GM20000 (cell line): ENCODE results near the gene ROBO4.

Source experiments
- DNase-seq: peaks from one replicate; pipeline ENCODE4 v3.0.0; 2012; ENCODE audit warnings: low spot score
- TF ChIP-seq, protein P1 (sequence below): IDR thresholded peaks from 2 replicates; pipeline ENCODE4 v1.5.1; 2012; ENCODE audit warnings: mild to moderate bottlenecking, control low read depth; ENCODE audit errors: extremely low read depth, missing control alignments

Gene ROBO4

DNA sequence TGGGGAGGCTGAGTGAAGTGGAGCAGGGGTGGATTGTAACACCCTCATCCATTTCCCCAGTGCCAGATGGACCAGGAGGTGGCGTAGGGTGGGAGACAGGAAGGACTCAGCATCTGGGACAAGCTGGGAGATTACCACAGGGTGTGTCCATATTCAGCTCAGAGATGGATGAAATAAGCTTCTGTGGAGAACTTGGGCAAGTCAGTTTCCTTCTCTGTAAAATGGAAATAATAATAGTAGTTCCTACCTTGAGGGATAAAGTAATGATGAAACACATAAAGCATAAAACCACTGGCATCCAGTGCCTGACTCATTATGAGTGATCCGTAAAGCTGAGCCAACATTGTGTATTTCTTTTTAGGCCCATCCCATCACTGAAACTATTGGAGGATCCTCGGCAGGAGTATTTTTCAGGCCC lies 607 bp upstream of the ROBO4 start:
- TF ChIP-seq, protein P1, sequence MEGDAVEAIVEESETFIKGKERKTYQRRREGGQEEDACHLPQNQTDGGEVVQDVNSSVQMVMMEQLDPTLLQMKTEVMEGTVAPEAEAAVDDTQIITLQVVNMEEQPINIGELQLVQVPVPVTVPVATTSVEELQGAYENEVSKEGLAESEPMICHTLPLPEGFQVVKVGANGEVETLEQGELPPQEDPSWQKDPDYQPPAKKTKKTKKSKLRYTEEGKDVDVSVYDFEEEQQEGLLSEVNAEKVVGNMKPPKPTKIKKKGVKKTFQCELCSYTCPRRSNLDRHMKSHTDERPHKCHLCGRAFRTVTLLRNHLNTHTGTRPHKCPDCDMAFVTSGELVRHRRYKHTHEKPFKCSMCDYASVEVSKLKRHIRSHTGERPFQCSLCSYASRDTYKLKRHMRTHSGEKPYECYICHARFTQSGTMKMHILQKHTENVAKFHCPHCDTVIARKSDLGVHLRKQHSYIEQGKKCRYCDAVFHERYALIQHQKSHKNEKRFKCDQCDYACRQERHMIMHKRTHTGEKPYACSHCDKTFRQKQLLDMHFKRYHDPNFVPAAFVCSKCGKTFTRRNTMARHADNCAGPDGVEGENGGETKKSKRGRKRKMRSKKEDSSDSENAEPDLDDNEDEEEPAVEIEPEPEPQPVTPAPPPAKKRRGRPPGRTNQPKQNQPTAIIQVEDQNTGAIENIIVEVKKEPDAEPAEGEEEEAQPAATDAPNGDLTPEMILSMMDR, result no peak
- DNase-seq, result no peak

GRCh38 chr11:124896821-124897391 lies 759 bp downstream of the ROBO4 start:
- no peak for DNase-seq

DNA sequence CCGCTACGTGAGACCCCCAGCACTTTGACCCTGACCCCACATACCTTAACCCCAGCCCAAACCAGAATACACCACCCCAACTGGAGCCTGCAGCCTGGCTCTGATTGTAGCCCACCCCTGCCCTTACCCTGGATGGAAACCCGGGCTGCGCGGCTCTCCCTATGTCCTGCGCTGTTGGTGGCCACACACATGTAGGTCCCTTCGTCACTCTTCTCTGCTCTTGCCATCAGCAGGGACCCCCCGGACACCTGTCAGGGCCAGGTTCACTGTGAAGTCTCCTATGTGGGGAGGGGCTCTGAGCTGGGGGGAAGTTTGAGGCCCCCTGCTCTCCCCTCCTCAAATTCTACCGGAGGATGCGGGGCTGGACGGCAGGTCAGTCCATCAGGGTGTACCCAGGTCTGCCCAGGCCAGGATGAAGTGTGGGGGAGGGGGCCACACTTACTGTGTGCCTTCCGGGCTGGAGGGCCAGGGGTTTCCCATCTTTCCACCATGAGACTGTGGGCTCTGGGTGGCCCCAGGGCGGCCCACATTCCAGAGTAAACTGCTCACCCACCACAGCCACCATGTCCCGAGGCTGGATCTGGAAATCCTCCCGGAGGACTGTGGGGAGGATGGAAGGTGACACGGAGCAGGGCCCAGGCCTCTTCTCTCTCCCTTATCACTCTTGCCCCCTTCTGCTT lies 1.5 kb downstream of the ROBO4 start:
- TF ChIP-seq, protein P1, result no peak
- DNase-seq, result no peak

More at GRCh38 chr11:124896821-124897391, 759 bp downstream of the ROBO4 start:
- TF ChIP-seq, protein P1, result no peak

DNA sequence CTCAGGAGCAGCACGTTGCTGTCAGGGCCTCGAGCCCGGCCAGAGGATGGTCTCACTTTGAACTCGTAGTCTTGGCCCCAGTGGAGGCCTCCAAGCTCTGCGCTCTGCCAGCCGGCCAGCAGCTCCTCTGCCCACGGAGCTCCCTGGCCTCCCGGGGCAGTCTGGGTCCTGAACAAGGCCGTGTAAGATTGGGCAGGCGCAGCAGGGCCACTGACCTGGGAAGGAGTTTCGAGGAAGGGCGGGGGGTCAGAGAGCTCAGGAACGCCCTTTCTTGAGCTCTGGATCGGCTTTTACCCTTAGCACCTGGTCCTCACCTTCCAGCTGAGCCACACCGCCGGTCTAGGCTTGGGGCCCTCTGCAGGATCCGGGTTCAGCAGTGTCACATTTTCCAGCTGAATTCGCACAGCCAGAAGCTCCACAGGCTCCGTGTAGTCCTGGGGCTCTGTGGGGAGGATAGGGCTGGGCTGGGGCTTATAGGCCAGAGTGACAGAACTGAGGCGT lies 2.1 kb downstream of the ROBO4 start:
- TF ChIP-seq, protein P1, result no peak
- no peak for DNase-seq

- TF ChIP-seq, protein P1, result no peak
- DNase-seq, result no peak
Measured at GRCh38 chr11:124894606-124895430, 2.8 kb downstream of the ROBO4 start.

DNA sequence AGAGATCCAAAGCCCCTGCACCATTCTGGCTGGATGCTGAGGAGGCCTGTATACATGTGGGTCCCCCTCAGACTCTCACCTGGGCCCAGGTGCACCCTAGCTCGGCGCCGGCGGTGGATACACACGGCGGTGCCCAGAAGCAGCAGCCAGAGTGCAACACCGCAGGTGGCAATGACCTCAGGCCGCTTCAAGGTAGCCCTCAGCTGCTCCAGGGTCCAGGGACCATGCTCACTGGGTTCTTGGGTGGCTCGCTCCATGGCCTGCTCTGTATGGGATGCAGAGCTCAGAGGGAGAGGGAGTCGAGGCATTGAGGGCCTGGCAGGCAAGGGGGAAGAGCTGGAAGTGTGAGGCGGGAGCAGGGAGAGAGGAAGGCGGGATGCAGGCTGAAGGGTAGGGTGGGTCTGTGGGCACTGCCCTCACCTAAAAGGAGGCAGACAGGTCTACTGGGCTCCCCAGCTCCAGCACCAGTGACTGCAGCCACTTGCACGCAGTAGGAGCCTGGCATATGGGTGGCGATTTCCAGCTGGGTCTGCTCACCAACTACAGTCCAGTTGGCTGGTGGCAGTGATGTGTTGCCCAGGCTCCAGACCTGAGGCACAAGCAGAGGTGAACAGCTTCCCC lies 3.8 kb downstream of the ROBO4 start:
- TF ChIP-seq, protein P1, result no peak
- DNase-seq, result no peak
